ENCODE results near the gene MAP2K7. TPM values are rescaled to one million over a fixed set of nuclear protein-coding genes. Genes with fewer than 3 reads are reported as not detected.

MAP2K7 gene
- total and polyA plus RNA-seq, 2 of the 4 experiments (the other 2 are of a cell fraction): 4.1 to 15.6 TPM

DNA sequence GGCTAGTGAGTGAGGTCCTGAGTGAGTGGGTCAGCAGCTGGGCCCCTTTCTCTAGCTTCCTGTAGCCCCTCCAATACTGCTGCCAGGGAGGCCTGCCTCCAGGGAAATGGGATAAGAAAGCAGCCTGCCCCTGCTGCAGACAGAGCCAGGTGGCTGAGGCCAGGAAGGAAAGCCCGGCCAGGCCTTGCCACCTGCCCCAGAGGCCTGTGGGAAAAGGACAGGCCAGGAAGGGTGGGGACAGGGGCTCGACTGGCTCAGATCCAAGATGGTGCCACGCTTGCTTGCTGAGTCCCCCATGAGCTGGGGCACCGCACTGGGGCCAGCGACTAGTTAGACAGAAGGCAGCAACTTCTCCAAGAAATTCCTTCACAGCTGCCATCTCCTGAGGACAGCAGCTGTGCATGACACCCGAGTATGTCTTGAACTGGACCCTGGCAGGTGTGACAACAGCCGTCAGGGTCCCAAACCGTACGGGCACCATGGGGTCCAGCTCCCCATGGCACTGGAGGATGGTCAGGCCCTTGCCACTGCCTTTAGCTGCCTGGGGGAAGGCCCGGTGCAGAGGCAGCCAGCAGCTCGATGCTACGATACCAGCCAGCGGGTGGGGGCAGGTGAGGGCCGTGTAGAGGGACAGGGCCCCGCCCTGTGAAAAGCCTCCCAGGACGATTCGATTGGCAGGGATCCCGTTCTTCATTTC lies 24.4 kb upstream of the MAP2K7 start:
- Histone ChIP-seq H2BK120ac (ENCODE audit: low read depth, low read length) (no peak overlapping the region), H3K4ac (ENCODE audit: low read depth, low read length) (no peak overlapping the region), H4K5ac (ENCODE audit: low read depth, low read length) (no peak overlapping the region), H2BK5ac (ENCODE audit: low read depth, low read length, poor library complexity, severe bottlenecking) (no peak overlapping the region), H3K4me3 (ENCODE audit: insufficient read depth, low read depth, low read length) (no peak overlapping the region), H3K9me1 (ENCODE audit: insufficient read depth, low read length) (no peaks in the 10 kb centered on the region), H3K27me3 (ENCODE audit: control insufficient read depth, insufficient read depth, low read length) (peaks cover 15% of the 10 kb centered on the region), H3K18ac (ENCODE audit: low read depth, low read length) (no peak overlapping the region), H3K14ac (replicated peaks; ENCODE audit: low read depth, low read length) (no peak overlapping the region), H3K9me3 (ENCODE audit: control insufficient read depth, insufficient read depth, low read length) (no peaks in the 10 kb centered on the region), H4K8ac (ENCODE audit: low read depth in 2 of 2, low read length in 2 of 2) (no peak overlapping the region), H3K56ac (ENCODE audit: extremely low read depth, insufficient read depth, low read length) (no peak overlapping the region), H3K79me1 (ENCODE audit: low read depth in 1 of 2, low read length in 2 of 2) (no peaks in the 10 kb centered on the region), H3K36me3 (ENCODE audit: control insufficient read depth, insufficient read depth, low read length) (no peaks in the 10 kb centered on the region), H2BK20ac (ENCODE audit: low read depth, low read length) (no peak overlapping the region), H4K91ac (ENCODE audit: insufficient read depth, low read depth, low read length) (no peak overlapping the region), H2AFZ (replicated peaks; ENCODE audit: low read length, poor library complexity) (no peak overlapping the region), H3K27ac (ENCODE audit: insufficient read depth, low read length) (no peak overlapping the region), H3K4me2 (ENCODE audit: low read depth, low read length) (no peak overlapping the region), H3K23ac (ENCODE audit: low read depth, low read length) (no peak overlapping the region), H4K20me1 (ENCODE audit: insufficient read depth, low read length) (no peaks in the 10 kb centered on the region), H3K9ac (ENCODE audit: low read depth, low read length) (no peak overlapping the region), H3K4me1 (ENCODE audit: control insufficient read depth, insufficient read depth, low read length) (no peaks in the 10 kb centered on the region), H2BK15ac (ENCODE audit: low read depth, low read length) (no peak overlapping the region), H2AK9ac (replicated peaks; ENCODE audit: low read depth, low read length, poor library complexity) (no peak overlapping the region), H2AK5ac (ENCODE audit: low read depth, low read length) (no peak overlapping the region)
- ChIA-PET POLR2A (ENCODE audit: unreplicated experiment) (interaction anchor here (0.6 kb wide), 1 partner anchor 21 kb away, joined by 3 read pairs; no protein-coding TSS in a partner anchor), CTCF (no interaction called here)
- no TSS peak for BruUV-seq (replicated peaks)
- no peak for ATAC-seq (ENCODE audit: low read depth)
- DNase-seq: no peak
- dilution Hi-C loops (cut with HindIII; ENCODE audit: low sequenced_read_pairs, unreplicated experiment): no loop called here
- WGBS, 2 experiments (ENCODE audit: extremely low coverage in 2 of 2, insufficient read length in 1 of 2): 80% methylated on average over 1 of the region's 18 CpGs; no CpG with 5 or more reads in 1 of the 2 experiments
- in situ Hi-C loops (cut with MboI; ENCODE audit: low sequenced_read_pairs): no loop called here
- intact Hi-C loops (cut with micrococcal nuclease): no loop called here
- no peak for TF ChIP-seq BHLHE40 (IDR thresholded peaks at IDR 0.05; ENCODE audit: low read depth, low read length)
- no peak for TF ChIP-seq RAD21 (IDR thresholded peaks at IDR 0.05; ENCODE audit: low read length)
- TF ChIP-seq POLR2A (IDR thresholded peaks at IDR 0.05; ENCODE audit: low read depth, low read length): no peak
- TF ChIP-seq RCOR1 (IDR thresholded peaks at IDR 0.05; ENCODE audit: insufficient replicate concordance, low read length): no peak
- TF ChIP-seq, protein P1, sequence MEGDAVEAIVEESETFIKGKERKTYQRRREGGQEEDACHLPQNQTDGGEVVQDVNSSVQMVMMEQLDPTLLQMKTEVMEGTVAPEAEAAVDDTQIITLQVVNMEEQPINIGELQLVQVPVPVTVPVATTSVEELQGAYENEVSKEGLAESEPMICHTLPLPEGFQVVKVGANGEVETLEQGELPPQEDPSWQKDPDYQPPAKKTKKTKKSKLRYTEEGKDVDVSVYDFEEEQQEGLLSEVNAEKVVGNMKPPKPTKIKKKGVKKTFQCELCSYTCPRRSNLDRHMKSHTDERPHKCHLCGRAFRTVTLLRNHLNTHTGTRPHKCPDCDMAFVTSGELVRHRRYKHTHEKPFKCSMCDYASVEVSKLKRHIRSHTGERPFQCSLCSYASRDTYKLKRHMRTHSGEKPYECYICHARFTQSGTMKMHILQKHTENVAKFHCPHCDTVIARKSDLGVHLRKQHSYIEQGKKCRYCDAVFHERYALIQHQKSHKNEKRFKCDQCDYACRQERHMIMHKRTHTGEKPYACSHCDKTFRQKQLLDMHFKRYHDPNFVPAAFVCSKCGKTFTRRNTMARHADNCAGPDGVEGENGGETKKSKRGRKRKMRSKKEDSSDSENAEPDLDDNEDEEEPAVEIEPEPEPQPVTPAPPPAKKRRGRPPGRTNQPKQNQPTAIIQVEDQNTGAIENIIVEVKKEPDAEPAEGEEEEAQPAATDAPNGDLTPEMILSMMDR (conservative IDR thresholded peaks at IDR 0.05; ENCODE audit: low read depth, low read length): no peak
- no peak for TF ChIP-seq MAZ (IDR thresholded peaks at IDR 0.05; ENCODE audit: borderline replicate concordance, low read depth, low read length)
- TF ChIP-seq CHD1 (IDR thresholded peaks at IDR 0.05; ENCODE audit: low read depth, low read length): no peak
- no peak for TF ChIP-seq SMC3 (IDR thresholded peaks at IDR 0.05; ENCODE audit: low read depth, low read length)
- TF ChIP-seq MXI1 (IDR thresholded peaks at IDR 0.05; ENCODE audit: borderline replicate concordance, low read depth, low read length): no peak
- TF ChIP-seq FOS (IDR thresholded peaks at IDR 0.05; ENCODE audit: low read depth, low read length): no peak
- TF ChIP-seq CEBPB (IDR thresholded peaks at IDR 0.05; ENCODE audit: low read depth, low read length): no peak
